ENCODE data around the gene NAALADL1.

- TF ChIP-seq POLR2AphosphoS5 (IDR thresholded peaks at IDR 0.05; ENCODE audit: borderline replicate concordance, low read depth, low read length), result no peak
- no peak for TF ChIP-seq EZH2 (IDR thresholded peaks at IDR 0.05)
- TF ChIP-seq FOXP2 (optimal IDR thresholded peaks at IDR 0.05; ENCODE audit: control extremely low read depth, extremely low read length, insufficient read depth), result no peak
Measured at GRCh38 chr11:65002706-65003105, 55.6 kb downstream of the NAALADL1 start.
